NCI-H2107 treated with DMSO at 0.1 percent for 48 hours (cell line): ENCODE data around the gene GLT1D1.
A peak's percentile ranks its signal among the peaks of the same experiment; 100 is the strongest.

Source experiments
- DNase-seq: peaks from one replicate; lab custom pipeline; 2025; ENCODE audit not compliant: unreplicated experiment; lab: John Stamatoyannopoulos, UW

Gene GLT1D1

GRCh38 chr12:128992550-128992949 lies 139.3 kb downstream of the GLT1D1 start:
- no peak for DNase-seq

GRCh38 chr12:128994856-128995255 lies 141.6 kb downstream of the GLT1D1 start:
- DNase-seq, result peak; percentile 39

GRCh38 chr12:128995619-128996018 lies 142.3 kb downstream of the GLT1D1 start:
- no peak for DNase-seq

- no peak for DNase-seq
These were observed 148.5 kb downstream of the GLT1D1 start for GRCh38 chr12:129001826-129002225.

- DNase-seq, result no peak
These were observed 149.1 kb downstream of the GLT1D1 start for GRCh38 chr12:129002427-129002826.

GRCh38 chr12:129005416-129005815 lies 152.1 kb downstream of the GLT1D1 start:
- no peak for DNase-seq

GRCh38 chr12:129005829-129006228 lies 152.6 kb downstream of the GLT1D1 start:
- DNase-seq, result no peak

- DNase-seq, result no peak
These were observed 156.8 kb downstream of the GLT1D1 start for GRCh38 chr12:129009833-129010622.

- DNase-seq, result no peak
These were observed 162.9 kb downstream of the GLT1D1 start for GRCh38 chr12:129016159-129016558.

- DNase-seq, result no peak
These were observed 171.8 kb downstream of the GLT1D1 start for GRCh38 chr12:129025055-129025454.

GRCh38 chr12:129028844-129029243 lies 175.6 kb downstream of the GLT1D1 start:
- peak; percentile 75 for DNase-seq
